IMR-90 (cell line): Measurements from ENCODE around the gene MRC2. TPM values are rescaled to one million over a fixed set of nuclear protein-coding genes. Genes with fewer than 3 reads are reported as not detected.

ENCODE experiments used
- ATAC-seq: fragments of 200-7000 bp; cut with Tn5 transposase; 2 replicates; pipeline ENCODE4 v1.9.1; 2020; ENCODE audit warnings: low read depth, mild to moderate bottlenecking, moderate library complexity
- BruUV-seq: library from RNA; stranded (reverse); fragments of 400-500 nt; replicated peaks from 2 replicates; lab custom pipeline; 2021; lab: Mats Ljungman, UMichigan
- CTCF ChIA-PET: fragments of 300-600 bp; formaldehyde crosslinking; extraction: SDS; loops from one replicate; lab custom pipeline; 2021; ENCODE audit warnings: antibody characterized with exemption; lab: Yijun Ruan, JAX
- POLR2A ChIA-PET: fragments of 300-600 bp; sonication (Branson Sonifier 250); formaldehyde crosslinking; loops from one replicate; lab custom pipeline; 2022; ENCODE audit warnings: antibody characterized with exemption; ENCODE audit not compliant: unreplicated experiment; lab: Charles Lee
- DNase-seq: peaks from one replicate; pipeline ENCODE4 v3.0.0; 2013
- H2AFZ ChIP-seq: replicated peaks from 2 replicates; pipeline ENCODE3; 2013; ENCODE audit warnings: low read length, mild to moderate bottlenecking; ENCODE audit not compliant: poor library complexity
- H2AK5ac ChIP-seq: 2 replicates; pipeline ENCODE4 v1.6.1; 2013; ENCODE audit warnings: low read depth, low read length, inconsistent platforms
- H2AK9ac ChIP-seq: replicated peaks from 2 replicates; pipeline ENCODE3; 2013; ENCODE audit warnings: mild to moderate bottlenecking, low read depth, low read length, moderate library complexity; ENCODE audit not compliant: poor library complexity
- H2BK120ac ChIP-seq: 2 replicates; pipeline ENCODE4 v1.6.1; 2013; ENCODE audit warnings: low read depth, low read length, inconsistent platforms
- H2BK15ac ChIP-seq: 3 replicates; pipeline ENCODE4 v1.6.1; 2013; ENCODE audit warnings: low read depth, low read length, inconsistent platforms
- H2BK20ac ChIP-seq: 2 replicates; pipeline ENCODE4 v1.6.1; 2013; ENCODE audit warnings: low read depth, mild to moderate bottlenecking, inconsistent platforms, low read length, moderate library complexity
- H2BK5ac ChIP-seq: 2 replicates; pipeline ENCODE4 v1.6.1; 2013; ENCODE audit warnings: mild to moderate bottlenecking, low read depth, low read length, inconsistent platforms; ENCODE audit not compliant: poor library complexity, severe bottlenecking
- H3K14ac ChIP-seq: replicated peaks from 2 replicates; pipeline ENCODE4 v1.6.1; 2013; ENCODE audit warnings: low read depth, low read length, inconsistent platforms
- H3K18ac ChIP-seq: 2 replicates; pipeline ENCODE4 v1.6.1; 2013; ENCODE audit warnings: low read depth, low read length, control low read depth
- H3K23ac ChIP-seq: 2 replicates; pipeline ENCODE4 v1.6.1; 2013; ENCODE audit warnings: low read depth, low read length, inconsistent platforms
- H3K27ac ChIP-seq: 2 replicates; pipeline ENCODE4 v1.5.1; 2013; ENCODE audit warnings: mild to moderate bottlenecking, control low read depth, low read length; ENCODE audit not compliant: insufficient read depth
- H3K27me3 ChIP-seq: 2 replicates; pipeline ENCODE4 v1.6.1; 2013; ENCODE audit warnings: low read length; ENCODE audit not compliant: control insufficient read depth, insufficient read depth
- H3K36me3 ChIP-seq: 2 replicates; pipeline ENCODE4 v1.6.1; 2013; ENCODE audit warnings: low read length, mixed read lengths; ENCODE audit not compliant: control insufficient read depth, insufficient read depth
- H3K4ac ChIP-seq: 2 replicates; pipeline ENCODE4 v1.6.1; 2013; ENCODE audit warnings: low read depth, low read length, inconsistent platforms
- H3K4me1 ChIP-seq: 2 replicates; pipeline ENCODE4 v1.6.1; 2013; ENCODE audit warnings: low read length, mixed read lengths; ENCODE audit not compliant: control insufficient read depth, insufficient read depth
- H3K4me2 ChIP-seq: 2 replicates; pipeline ENCODE4 v1.6.1; 2013; ENCODE audit warnings: low read depth, mild to moderate bottlenecking, control low read depth, low read length, moderate library complexity
- H3K4me3 ChIP-seq: 2 replicates; pipeline ENCODE4 v1.5.1; 2013; ENCODE audit warnings: low read depth, mild to moderate bottlenecking, control low read depth, low read length, moderate library complexity; ENCODE audit not compliant: insufficient read depth
- H3K56ac ChIP-seq: 2 replicates; pipeline ENCODE4 v1.6.1; 2013; ENCODE audit warnings: low read length, inconsistent platforms; ENCODE audit not compliant: insufficient read depth; ENCODE audit errors: extremely low read depth
- H3K79me1 ChIP-seq, 2 experiments: 2 replicates each; pipeline ENCODE4 v1.6.1; 2013; ENCODE audit warnings: low read length in 2 of 2, inconsistent platforms in 1 of 2, low read depth in 1 of 2
- H3K9ac ChIP-seq: 2 replicates; pipeline ENCODE4 v1.6.1; 2013; ENCODE audit warnings: low read depth, low read length, control low read depth
- H3K9me1 ChIP-seq: 2 replicates; pipeline ENCODE4 v1.6.1; 2013; ENCODE audit warnings: low read length, inconsistent platforms; ENCODE audit not compliant: insufficient read depth
- H3K9me3 ChIP-seq: 2 replicates; pipeline ENCODE4 v1.6.1; 2013; ENCODE audit warnings: low read length; ENCODE audit not compliant: control insufficient read depth, insufficient read depth
- H4K20me1 ChIP-seq: 2 replicates; pipeline ENCODE4 v1.6.1; 2013; ENCODE audit warnings: low read length, inconsistent platforms; ENCODE audit not compliant: insufficient read depth
- H4K5ac ChIP-seq: 2 replicates; pipeline ENCODE4 v1.6.1; 2013; ENCODE audit warnings: mild to moderate bottlenecking, low read depth, low read length, control low read depth
- H4K8ac ChIP-seq, 2 experiments: 2 replicates each; pipeline ENCODE4 v1.6.1; 2013; ENCODE audit warnings: low read depth in 2 of 2, low read length in 2 of 2, control low read depth in 1 of 2, inconsistent platforms in 1 of 2
- H4K91ac ChIP-seq: 2 replicates; pipeline ENCODE4 v1.6.1; 2013; ENCODE audit warnings: low read depth, low read length, inconsistent platforms; ENCODE audit not compliant: insufficient read depth
- BHLHE40 ChIP-seq: fragments of 150-350 bp; IDR thresholded peaks from 2 replicates; pipeline ENCODE4 v1.6.1; 2016; ENCODE audit warnings: mild to moderate bottlenecking, low read depth, low read length
- CEBPB ChIP-seq: IDR thresholded peaks from 2 replicates; pipeline ENCODE4 v1.6.1; 2012; ENCODE audit warnings: low read depth, low read length, improper control_type of control experiment
- CHD1 ChIP-seq: IDR thresholded peaks from 2 replicates; pipeline ENCODE4 v1.6.1; 2012; ENCODE audit warnings: low read depth, low read length, improper control_type of control experiment
- ELK1 ChIP-seq: fragments of 150-350 bp; IDR thresholded peaks from 2 replicates; pipeline ENCODE4 v1.6.1; 2016; ENCODE audit warnings: low read depth, mild to moderate bottlenecking, low read length, moderate library complexity, borderline replicate concordance
- FOS ChIP-seq: fragments of 150-350 bp; IDR thresholded peaks from 2 replicates; pipeline ENCODE4 v1.6.1; 2016; ENCODE audit warnings: low read depth, low read length
- MAFK ChIP-seq: IDR thresholded peaks from 2 replicates; pipeline ENCODE4 v1.6.1; 2012; ENCODE audit warnings: low read depth, low read length, improper control_type of control experiment
- MAZ ChIP-seq: IDR thresholded peaks from 2 replicates; pipeline ENCODE4 v1.6.1; 2012; ENCODE audit warnings: low read depth, mild to moderate bottlenecking, low read length, improper control_type of control experiment, moderate library complexity, borderline replicate concordance
- NFE2L2 ChIP-seq: fragments of 150-350 bp; IDR thresholded peaks from 2 replicates; pipeline ENCODE4 v1.6.1; 2016; ENCODE audit warnings: low read depth, mild to moderate bottlenecking, low read length
- POLR2A ChIP-seq: IDR thresholded peaks from 2 replicates; pipeline ENCODE4 v1.6.1; 2012; ENCODE audit warnings: mild to moderate bottlenecking, low read depth, low read length
- RAD21 ChIP-seq: IDR thresholded peaks from 2 replicates; pipeline ENCODE4 v1.6.1; 2012; ENCODE audit warnings: low read length, improper control_type of control experiment
- RCOR1 ChIP-seq: IDR thresholded peaks from 2 replicates; pipeline ENCODE4 v1.6.1; 2012; ENCODE audit warnings: mild to moderate bottlenecking, low read length, improper control_type of control experiment; ENCODE audit not compliant: insufficient replicate concordance
- RFX5 ChIP-seq: IDR thresholded peaks from 2 replicates; pipeline ENCODE4 v1.8.0; 2012; ENCODE audit warnings: low read depth, mild to moderate bottlenecking, low read length, moderate library complexity
- SMC3 ChIP-seq: fragments of 150-350 bp; IDR thresholded peaks from 2 replicates; pipeline ENCODE4 v1.6.1; 2016; ENCODE audit warnings: low read depth, mild to moderate bottlenecking, antibody characterized with exemption, low read length, moderate library complexity
- WGBS, 2 experiments: methylation state at CpG; one replicate each; pipeline versions ENCODE4 v1.1.5 to v1.1.7; 2013; ENCODE audit warnings: missing lambda C conversion rate in 2 of 2; ENCODE audit not compliant: insufficient read length in 1 of 2; ENCODE audit errors: extremely low coverage in 2 of 2; 5-methylcytosine and 5-hydroxymethylcytosine counted together
- dilution Hi-C: fragments of 300-500 bp; cut with HindIII; formaldehyde crosslinking; loops from one replicate; pipeline ENCODE4 v1.14.3; 2018; ENCODE audit warnings: low sequenced_read_pairs; ENCODE audit not compliant: unreplicated experiment
- in situ Hi-C: fragments of 300-500 bp; cut with MboI; formaldehyde crosslinking; loops from 3 replicates; pipeline ENCODE4 v1.14.3; 2019; ENCODE audit warnings: low sequenced_read_pairs, inconsistent platforms, mixed read lengths
- intact Hi-C: fragments of 100-400 bp; cut with micrococcal nuclease; formaldehyde crosslinking; loops from 2 replicates; pipeline ENCODE4 v1.10.0; 2022
- polyA plus RNA-seq, 3 experiments: library from polyadenylated mRNA; depleted of rRNA; stranded (reverse); fragments of >200 nt; gene quantifications; 2 replicates each; pipeline ENCODE4 v1.2.3, GENCODE V29; 2012; ENCODE audit warnings: low replicate concordance in 1 of 3
- total RNA-seq: library from RNA; depleted of rRNA; stranded (reverse); fragments of >200 nt; gene quantifications from 2 replicates; pipeline ENCODE4 v1.2.3, GENCODE V29; 2012

Gene MRC2
- total and polyA plus RNA-seq, 2 of the 4 experiments (the other 2 are of a cell fraction): 39.3 to 137 TPM

- CTCF ChIA-PET: no interaction called here
- DNase-seq: no peak
- peaks cover 35% of the 10 kb centered on the region for H4K20me1 ChIP-seq
Measured at GRCh38 chr17:62664336-62665120, 37.1 kb downstream of the MRC2 start.

More at GRCh38 chr17:62664336-62665120, 37.1 kb downstream of the MRC2 start:
- Histone ChIP-seq H3K4ac (no peak overlapping the region; the same call in 1 of the 2 replicates), H4K8ac (no peak overlapping the region), H3K9ac (no peak overlapping the region), H3K79me1 (peaks cover 39 to 74% of the 10 kb centered on the region in 2 experiments), H3K23ac (no peak overlapping the region), H2BK15ac (no peak overlapping the region), H2BK120ac (no peak overlapping the region), H4K91ac (no peak overlapping the region), H3K14ac (no peak overlapping the region), H3K4me2 (no peak overlapping the region), H4K5ac (no peak overlapping the region), H2BK20ac (no peak overlapping the region), H2AK9ac (no peak overlapping the region), H3K4me3 (no peak overlapping the region), H2BK5ac (no peak overlapping the region), H3K27me3 (no peaks in the 10 kb centered on the region), H3K56ac (no peak overlapping the region), H3K9me1 (peaks cover 15% of the 10 kb centered on the region), H2AK5ac (0 out of 2 replicates have a peak overlapping the region, but pooled peaks have one; percentile 7), H3K4me1 (no peaks in the 10 kb centered on the region), H2AFZ (no peak overlapping the region), H3K27ac (no peak overlapping the region), H3K9me3 (no peaks in the 10 kb centered on the region; the same call in 1 of the 2 replicates), H3K18ac (no peak overlapping the region), H3K36me3 (peaks cover 41% of the 10 kb centered on the region)
- no TSS peak for BruUV-seq
- ATAC-seq: no peak
- intact Hi-C loops: no loop called here
- POLR2A ChIA-PET: no interaction called here
- dilution Hi-C loops: no loop called here
- TF ChIP-seq MAFK: no peak
- TF ChIP-seq CEBPB: no peak
- no peak for TF ChIP-seq ELK1
- no peak for TF ChIP-seq MAZ
- TF ChIP-seq POLR2A: no peak
- TF ChIP-seq NFE2L2: no peak
- no peak for TF ChIP-seq RFX5
- TF ChIP-seq CHD1: no peak
- TF ChIP-seq RAD21: no peak
- no peak for TF ChIP-seq RCOR1
- TF ChIP-seq FOS: no peak
- TF ChIP-seq BHLHE40: no peak
- no peak for TF ChIP-seq SMC3
- 93% methylated on average over 16 of the region's 25 CpGs; no CpG with 5 or more reads in 1 of the 2 experiments for WGBS, 2 experiments
- in situ Hi-C loops: no loop called here
